A549 (cell line): ENCODE measurements around the gene PLEKHG4B.

Source experiments
- EP300 ChIP-seq, 2 experiments: fragments of >200 bp; sonication (Bioruptor Twin); formaldehyde crosslinking; IDR thresholded peaks; 2 replicates in 1 of 2; 3 replicates in 1 of 2; pipeline ENCODE4 v1.6.1; 2016 to 2017
- POLR2A ChIP-seq: IDR thresholded peaks from 2 replicates; pipeline ENCODE4 v1.6.1; 2012; ENCODE audit warnings: mild to moderate bottlenecking, low read length
- RAD21 ChIP-seq, 2 experiments: fragments of >200 bp in 1 of 2; sonication (Bioruptor Twin) in 1 of 2; formaldehyde crosslinking in 1 of 2; IDR thresholded peaks in 1 of 2; conservative IDR thresholded peaks in 1 of 2; 2 replicates in 1 of 2; 3 replicates in 1 of 2; pipeline ENCODE4 v1.6.1; 2012 to 2018; ENCODE audit warnings: inconsistent platforms in 1 of 2
- RFX5 ChIP-seq: fragments of 450-650 bp; IDR thresholded peaks from 2 replicates; pipeline ENCODE4 v1.7.1; 2014; ENCODE audit warnings: antibody characterized with exemption, mild to moderate bottlenecking, moderate library complexity
- TF ChIP-seq, protein P1 (sequence below): fragments of >200 bp; sonication (Bioruptor Twin); formaldehyde crosslinking; IDR thresholded peaks from 3 replicates; pipeline ENCODE4 v1.5.1; 2016
- TF ChIP-seq, protein P2 (sequence below): IDR thresholded peaks from 2 replicates; pipeline ENCODE4 v1.6.1; 2012

DNA sequence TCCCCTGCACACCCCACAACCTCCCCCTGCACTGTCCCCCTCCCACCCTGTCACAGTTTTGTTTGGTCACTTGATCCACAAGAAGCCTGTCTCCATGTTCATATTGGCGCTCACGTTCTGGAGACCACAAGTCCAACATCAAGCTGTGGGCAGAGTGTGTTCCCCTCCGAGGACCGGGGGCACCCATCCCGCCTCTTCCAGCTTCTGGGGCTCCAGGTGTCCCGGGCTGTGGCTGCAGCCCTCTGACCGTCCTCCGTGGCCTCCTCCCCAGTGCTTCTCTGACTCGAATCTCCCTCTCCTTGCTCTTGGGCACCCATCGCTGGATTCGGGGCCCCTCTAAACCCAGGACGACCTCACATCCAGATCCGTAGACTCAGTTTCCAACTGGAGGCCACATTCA, 49.2 kb downstream of the PLEKHG4B start:
- TF ChIP-seq RAD21 (conservative IDR thresholded peaks at IDR 0.05 in 1 of 2, IDR thresholded peaks at IDR 0.05 in 1 of 2) = no peak
- no peak for TF ChIP-seq EP300 (IDR thresholded peaks at IDR 0.05)
- no peak for TF ChIP-seq RFX5
- TF ChIP-seq, protein P1, sequence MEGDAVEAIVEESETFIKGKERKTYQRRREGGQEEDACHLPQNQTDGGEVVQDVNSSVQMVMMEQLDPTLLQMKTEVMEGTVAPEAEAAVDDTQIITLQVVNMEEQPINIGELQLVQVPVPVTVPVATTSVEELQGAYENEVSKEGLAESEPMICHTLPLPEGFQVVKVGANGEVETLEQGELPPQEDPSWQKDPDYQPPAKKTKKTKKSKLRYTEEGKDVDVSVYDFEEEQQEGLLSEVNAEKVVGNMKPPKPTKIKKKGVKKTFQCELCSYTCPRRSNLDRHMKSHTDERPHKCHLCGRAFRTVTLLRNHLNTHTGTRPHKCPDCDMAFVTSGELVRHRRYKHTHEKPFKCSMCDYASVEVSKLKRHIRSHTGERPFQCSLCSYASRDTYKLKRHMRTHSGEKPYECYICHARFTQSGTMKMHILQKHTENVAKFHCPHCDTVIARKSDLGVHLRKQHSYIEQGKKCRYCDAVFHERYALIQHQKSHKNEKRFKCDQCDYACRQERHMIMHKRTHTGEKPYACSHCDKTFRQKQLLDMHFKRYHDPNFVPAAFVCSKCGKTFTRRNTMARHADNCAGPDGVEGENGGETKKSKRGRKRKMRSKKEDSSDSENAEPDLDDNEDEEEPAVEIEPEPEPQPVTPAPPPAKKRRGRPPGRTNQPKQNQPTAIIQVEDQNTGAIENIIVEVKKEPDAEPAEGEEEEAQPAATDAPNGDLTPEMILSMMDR = no peak
- TF ChIP-seq, protein P2, sequence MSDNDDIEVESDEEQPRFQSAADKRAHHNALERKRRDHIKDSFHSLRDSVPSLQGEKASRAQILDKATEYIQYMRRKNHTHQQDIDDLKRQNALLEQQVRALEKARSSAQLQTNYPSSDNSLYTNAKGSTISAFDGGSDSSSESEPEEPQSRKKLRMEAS = no peak
- TF ChIP-seq POLR2A = no peak
